ENCODE results near the gene NAT14.
A peak's percentile ranks its signal among the peaks of the same experiment; 100 is the strongest.

Gene NAT14

DNA sequence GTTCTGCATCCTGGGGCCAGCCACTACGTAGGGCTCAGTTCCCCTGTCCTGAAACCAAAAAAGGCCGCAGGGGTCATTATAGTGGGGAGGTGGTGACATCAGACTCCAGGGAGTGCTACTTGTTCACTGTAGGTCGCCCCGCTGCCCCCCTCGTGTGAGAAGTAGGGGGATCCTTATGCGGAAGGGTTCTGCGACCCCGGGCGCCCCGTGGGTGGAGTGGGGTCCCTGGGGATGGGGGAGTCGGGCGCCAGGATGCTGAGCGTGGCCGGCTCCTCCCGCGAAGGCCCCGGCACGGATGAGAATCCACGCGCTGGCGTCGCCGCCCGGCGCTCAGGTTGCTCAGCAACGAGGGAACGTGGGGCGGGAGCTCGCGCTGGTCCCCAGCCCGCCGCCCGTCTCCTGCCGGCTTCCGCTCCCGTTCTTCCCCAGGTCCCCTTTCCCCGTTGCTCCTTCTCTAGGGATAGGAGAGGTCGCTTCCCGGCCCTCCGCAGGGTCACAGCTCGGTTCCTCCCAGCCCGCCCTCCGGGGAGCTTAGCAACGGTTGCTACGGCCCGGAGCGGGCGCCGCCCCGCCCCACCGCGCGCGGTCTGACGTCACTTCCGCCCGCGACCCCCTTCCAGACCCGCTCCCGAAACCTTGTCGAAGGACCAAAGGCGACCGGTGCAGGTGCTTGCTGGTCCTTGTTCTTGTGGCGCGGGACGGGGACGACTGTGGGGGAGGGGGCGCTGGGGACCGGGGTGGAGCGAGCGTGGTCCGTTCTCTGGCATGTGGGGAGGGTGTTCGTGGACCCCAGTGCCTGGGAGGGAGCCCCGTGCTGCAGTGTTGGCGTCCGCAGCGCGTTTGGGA lies at the start of gene NAT14:
TSS of gene NAT14 (plus strand) at position 596 of the 846 bp plus-strand sequence. CDS start 521 bp downstream, outside the sequence.
- peak within 1 kb of the TSS; percentile 80 for H3K4me3 Mint-ChIP-seq
- H3K9me3 Mint-ChIP-seq, result no peaks in the 10 kb centered on the region
- H3K4me1 Mint-ChIP-seq (ENCODE audit: low read depth), result peaks cover 28% of the 10 kb centered on the region
- H3K27me3 Mint-ChIP-seq, result no peaks in the 10 kb centered on the region
- H3K27ac Mint-ChIP-seq, result peak within 1 kb of the TSS; percentile 89
- H3K36me3 Mint-ChIP-seq (ENCODE audit: low read depth), result peaks cover 1% of the 10 kb centered on the region

DNA sequence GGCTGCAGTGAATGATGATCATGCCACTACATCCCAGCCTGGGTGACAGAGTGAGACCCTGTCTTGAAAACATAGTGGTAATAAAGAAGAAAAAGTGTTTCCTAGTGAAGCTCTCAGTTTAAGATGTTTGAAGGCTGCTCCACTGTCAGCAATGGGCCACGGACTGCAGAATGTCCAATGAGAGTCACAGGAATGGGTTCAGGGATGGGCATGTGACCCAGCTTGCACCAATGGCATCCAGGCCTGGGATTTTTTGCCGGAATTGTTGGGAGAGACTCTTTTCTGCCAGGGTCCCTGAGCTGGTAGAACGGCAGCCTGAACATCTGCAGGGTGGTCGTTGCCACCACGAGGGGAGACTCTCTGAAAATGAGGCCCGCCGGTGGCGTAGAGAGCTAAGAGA lies 48.1 kb upstream of the NAT14 start:
- Mint-ChIP-seq H3K36me3 (ENCODE audit: low read depth) (peaks cover 4% of the 10 kb centered on the region), H3K4me3 (no peak overlapping the region), H3K9me3 (no peaks in the 10 kb centered on the region), H3K4me1 (ENCODE audit: low read depth) (peaks cover 12% of the 10 kb centered on the region), H3K27me3 (peaks cover 53% of the 10 kb centered on the region), H3K27ac (no peak overlapping the region)

GRCh38 chr19:55437410-55437809 lies 47.6 kb upstream of the NAT14 start:
- Mint-ChIP-seq H3K9me3 (no peaks in the 10 kb centered on the region), H3K27me3 (peaks cover 50% of the 10 kb centered on the region), H3K4me3 (no peak overlapping the region), H3K4me1 (ENCODE audit: low read depth) (peaks cover 13% of the 10 kb centered on the region), H3K36me3 (ENCODE audit: low read depth) (peaks cover 4% of the 10 kb centered on the region), H3K27ac (no peak overlapping the region)

GRCh38 chr19:55439052-55439451 lies 45.9 kb upstream of the NAT14 start:
- Mint-ChIP-seq H3K4me3 (no peak overlapping the region), H3K9me3 (no peaks in the 10 kb centered on the region), H3K36me3 (ENCODE audit: low read depth) (peaks cover 4% of the 10 kb centered on the region), H3K4me1 (ENCODE audit: low read depth) (peaks cover 13% of the 10 kb centered on the region), H3K27ac (no peak overlapping the region), H3K27me3 (peaks cover 58% of the 10 kb centered on the region)

DNA sequence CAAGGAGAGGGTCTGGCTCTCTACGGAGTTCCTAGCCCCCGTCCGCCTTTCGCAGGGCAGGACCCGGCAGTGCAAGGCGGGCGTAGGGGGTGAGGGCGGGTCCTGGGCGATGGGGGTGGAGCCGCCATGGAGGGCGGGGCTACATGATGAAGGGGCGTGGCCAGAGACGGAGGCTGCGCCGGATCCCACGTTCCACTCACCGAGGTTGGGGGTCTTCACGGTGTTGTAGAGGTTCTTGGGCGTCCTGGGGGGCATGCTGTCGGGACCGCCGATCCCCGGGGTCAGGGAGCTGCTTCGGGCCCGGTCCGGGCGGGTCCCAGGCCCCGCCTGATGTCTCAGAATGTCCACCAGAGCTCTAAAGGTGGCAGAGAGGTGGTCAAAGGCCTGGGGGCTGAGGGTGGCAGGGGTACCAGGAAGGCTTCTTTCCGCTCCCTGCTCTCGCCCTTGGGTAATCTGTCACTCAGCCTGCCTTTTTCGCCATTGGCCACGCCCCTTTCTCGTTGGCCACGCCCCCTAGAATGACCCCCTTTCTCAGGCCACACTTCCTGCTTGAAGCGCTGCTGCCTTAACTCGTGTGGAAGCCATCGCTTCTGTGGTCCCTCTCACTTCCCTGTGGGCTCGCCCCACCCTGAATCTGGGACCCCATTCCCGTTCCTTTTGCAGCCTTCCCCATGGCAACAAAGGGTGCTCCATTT lies 44.4 kb upstream of the NAT14 start:
- Mint-ChIP-seq H3K4me1 (ENCODE audit: low read depth) (peaks cover 13% of the 10 kb centered on the region), H3K27ac (no peak overlapping the region), H3K27me3 (peaks cover 71% of the 10 kb centered on the region), H3K36me3 (ENCODE audit: low read depth) (peaks cover 4% of the 10 kb centered on the region), H3K4me3 (no peak overlapping the region), H3K9me3 (no peaks in the 10 kb centered on the region)

- Mint-ChIP-seq H3K27ac (no peak overlapping the region), H3K36me3 (ENCODE audit: low read depth) (peaks cover 4% of the 10 kb centered on the region), H3K27me3 (peaks cover 76% of the 10 kb centered on the region), H3K4me3 (peak overlapping the region; percentile 54), H3K4me1 (ENCODE audit: low read depth) (peaks cover 13% of the 10 kb centered on the region), H3K9me3 (no peaks in the 10 kb centered on the region)
These were observed 43.7 kb upstream of the NAT14 start for GRCh38 chr19:55441319-55441691.

GRCh38 chr19:55441692-55442321 lies 43.2 kb upstream of the NAT14 start:
- Mint-ChIP-seq H3K36me3 (ENCODE audit: low read depth) (peaks cover 4% of the 10 kb centered on the region), H3K9me3 (no peaks in the 10 kb centered on the region), H3K4me3 (peak overlapping the region; percentile 54), H3K27me3 (peaks cover 72% of the 10 kb centered on the region), H3K4me1 (ENCODE audit: low read depth) (peaks cover 13% of the 10 kb centered on the region), H3K27ac (no peak overlapping the region)

DNA sequence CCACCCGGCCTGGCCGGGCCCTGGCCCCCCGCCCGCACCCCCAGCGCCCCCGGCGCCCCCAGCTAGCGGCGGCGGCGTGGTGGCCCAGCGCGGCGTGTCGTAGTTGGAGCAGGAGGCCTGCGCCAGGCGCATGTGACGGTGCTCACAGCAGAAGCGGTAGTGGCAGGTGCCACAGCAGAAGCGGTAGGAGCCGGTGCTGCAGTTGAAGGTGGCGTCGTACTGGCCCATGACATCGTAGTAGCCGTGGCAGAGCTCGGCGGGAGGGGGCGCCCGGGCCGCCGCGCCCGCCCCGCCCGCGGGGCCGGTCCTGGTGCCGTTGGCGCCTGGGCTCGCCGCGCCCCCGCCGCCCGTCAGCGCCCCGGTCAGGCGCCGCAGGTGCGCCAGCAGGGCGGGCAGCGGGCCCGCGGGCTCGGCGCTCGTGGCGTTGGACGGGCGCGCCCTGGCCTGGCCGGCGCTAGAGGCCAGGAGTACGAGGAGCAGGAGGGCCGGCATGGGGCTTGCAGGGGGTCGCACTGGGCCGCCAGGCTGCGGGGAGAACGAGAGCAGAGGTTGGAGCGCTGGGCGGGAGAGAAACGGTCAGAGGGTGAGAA lies 42.5 kb upstream of the NAT14 start:
- Mint-ChIP-seq H3K27ac (no peak overlapping the region), H3K4me3 (no peak overlapping the region), H3K36me3 (ENCODE audit: low read depth) (peaks cover 4% of the 10 kb centered on the region), H3K4me1 (ENCODE audit: low read depth) (peaks cover 13% of the 10 kb centered on the region), H3K27me3 (peaks cover 65% of the 10 kb centered on the region), H3K9me3 (no peaks in the 10 kb centered on the region)

DNA sequence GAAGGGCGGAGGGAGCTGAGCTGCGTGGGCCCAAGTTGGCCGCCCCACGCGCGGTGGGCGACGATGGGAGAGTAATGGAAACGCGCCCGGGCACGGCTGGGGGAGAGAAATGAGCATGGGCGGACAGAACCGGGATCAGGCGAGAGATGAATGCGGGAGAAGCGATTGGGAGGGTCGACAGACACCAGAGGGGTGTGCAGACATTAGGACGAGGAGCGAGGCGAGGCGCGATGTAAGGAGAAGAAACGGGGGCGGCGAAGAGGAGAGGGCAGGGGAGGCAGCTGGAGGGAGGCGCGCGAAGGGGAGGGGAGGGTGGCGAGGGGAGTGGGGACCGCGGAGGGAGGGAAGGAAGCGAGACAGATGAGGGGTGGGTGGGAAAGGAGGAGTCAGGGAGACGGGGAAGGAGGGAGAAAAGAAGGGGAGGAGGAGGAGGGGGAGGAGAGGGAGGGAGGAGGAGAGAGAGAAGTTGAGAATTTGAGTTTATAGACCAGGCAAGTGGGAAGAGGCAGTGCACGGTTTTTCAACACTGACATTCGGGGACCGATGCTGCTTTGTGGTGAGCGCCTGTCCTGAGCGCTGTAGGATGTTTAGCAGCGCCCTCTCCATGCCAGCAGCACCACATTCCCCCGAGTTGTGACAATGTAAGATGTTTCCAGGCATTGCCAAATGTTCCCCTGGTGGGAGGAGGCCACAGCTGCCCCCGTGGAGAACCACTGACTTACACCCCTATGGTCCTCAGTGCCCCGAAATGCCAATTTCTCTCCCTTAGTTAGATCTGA lies 41.8 kb upstream of the NAT14 start, which contains the start of gene SHISA7:
TSS of gene SHISA7 (minus strand) at position 256 of the 779 bp plus-strand sequence. CDS start 437 bp downstream, outside the sequence.
- Mint-ChIP-seq H3K9me3 (no peaks in the 10 kb centered on the region), H3K4me1 (ENCODE audit: low read depth) (peaks cover 13% of the 10 kb centered on the region), H3K36me3 (ENCODE audit: low read depth) (peaks cover 4% of the 10 kb centered on the region), H3K27ac (no peak within 1 kb of the TSS), H3K27me3 (peaks cover 63% of the 10 kb centered on the region), H3K4me3 (no peak within 1 kb of the TSS)

- Mint-ChIP-seq H3K9me3 (no peaks in the 10 kb centered on the region), H3K36me3 (ENCODE audit: low read depth) (peaks cover 4% of the 10 kb centered on the region), H3K27ac (no peak overlapping the region), H3K27me3 (peaks cover 58% of the 10 kb centered on the region), H3K4me1 (ENCODE audit: low read depth) (peaks cover 13% of the 10 kb centered on the region), H3K4me3 (no peak overlapping the region)
These were observed 41.0 kb upstream of the NAT14 start for GRCh38 chr19:55443824-55444480.

GRCh38 chr19:55444646-55445045 lies 40.3 kb upstream of the NAT14 start:
- no peaks in the 10 kb centered on the region for H3K9me3 Mint-ChIP-seq
- peaks cover 51% of the 10 kb centered on the region for H3K27me3 Mint-ChIP-seq
- peaks cover 4% of the 10 kb centered on the region for H3K36me3 Mint-ChIP-seq (ENCODE audit: low read depth)
- H3K4me1 Mint-ChIP-seq (ENCODE audit: low read depth), result peaks cover 13% of the 10 kb centered on the region
- no peak overlapping the region for H3K4me3 Mint-ChIP-seq
- no peak overlapping the region for H3K27ac Mint-ChIP-seq

- Mint-ChIP-seq H3K4me1 (ENCODE audit: low read depth) (peaks cover 8% of the 10 kb centered on the region), H3K4me3 (no peak overlapping the region), H3K27ac (no peak overlapping the region), H3K9me3 (no peaks in the 10 kb centered on the region), H3K36me3 (ENCODE audit: low read depth) (peaks cover under 1% of the 10 kb centered on the region), H3K27me3 (peaks cover 48% of the 10 kb centered on the region)
These were observed 38.9 kb upstream of the NAT14 start for GRCh38 chr19:55446060-55446459.

DNA sequence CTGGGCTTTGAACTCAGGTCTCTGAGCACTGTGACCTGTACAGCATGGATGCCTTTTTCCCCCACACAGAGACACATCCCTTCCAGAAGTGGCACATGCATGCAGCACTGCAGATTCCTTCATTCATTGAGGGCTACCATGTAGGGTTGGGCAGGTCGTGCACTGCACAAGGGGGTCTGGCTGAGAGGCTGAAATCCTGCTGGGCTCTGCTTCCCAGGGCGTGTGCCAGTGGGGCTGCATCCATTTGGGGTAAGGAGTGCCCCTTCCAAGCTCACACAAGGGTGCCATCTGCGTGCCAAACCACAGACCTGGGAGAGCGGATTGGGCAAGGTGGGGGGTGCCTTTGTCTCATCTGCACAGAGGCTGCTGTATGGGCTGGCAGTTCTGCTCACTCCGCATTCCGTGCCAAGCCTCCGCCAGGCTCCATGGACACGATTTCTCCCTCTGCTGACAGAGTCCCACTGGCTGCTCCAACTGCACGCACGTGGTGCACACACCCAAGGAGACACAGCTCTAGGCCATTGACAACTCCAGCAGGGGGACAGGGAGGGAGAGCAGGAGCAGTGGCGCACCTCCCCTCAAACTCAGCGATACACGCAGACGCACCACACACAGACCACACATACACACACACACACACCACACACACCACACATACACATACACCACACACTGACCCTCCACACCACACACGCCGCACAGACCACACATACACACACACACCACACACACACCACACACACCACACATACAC lies 37.4 kb upstream of the NAT14 start:
- H3K27ac Mint-ChIP-seq, result no peak overlapping the region
- H3K36me3 Mint-ChIP-seq (ENCODE audit: low read depth), result no peaks in the 10 kb centered on the region
- no peak overlapping the region for H3K4me3 Mint-ChIP-seq
- H3K27me3 Mint-ChIP-seq, result peaks cover 43% of the 10 kb centered on the region
- peaks cover 4% of the 10 kb centered on the region for H3K4me1 Mint-ChIP-seq (ENCODE audit: low read depth)
- H3K9me3 Mint-ChIP-seq, result no peaks in the 10 kb centered on the region

All from stimulated activated naive CD8-positive, alpha-beta T cell treated with anti-CD3 and anti-CD28 coated beads, Interleukin-15, Interleukin-2, amounts not matched to agents 100 ng/mL and 50 ng/mL, for 24 hours (primary cell).